NCI-H1436 (cell line): ENCODE measurements around the gene GPANK1.

Experiments
- DNase-seq: peaks from one replicate; lab custom pipeline; 2025; lab: John Stamatoyannopoulos, UW

The GPANK1 gene

DNA sequence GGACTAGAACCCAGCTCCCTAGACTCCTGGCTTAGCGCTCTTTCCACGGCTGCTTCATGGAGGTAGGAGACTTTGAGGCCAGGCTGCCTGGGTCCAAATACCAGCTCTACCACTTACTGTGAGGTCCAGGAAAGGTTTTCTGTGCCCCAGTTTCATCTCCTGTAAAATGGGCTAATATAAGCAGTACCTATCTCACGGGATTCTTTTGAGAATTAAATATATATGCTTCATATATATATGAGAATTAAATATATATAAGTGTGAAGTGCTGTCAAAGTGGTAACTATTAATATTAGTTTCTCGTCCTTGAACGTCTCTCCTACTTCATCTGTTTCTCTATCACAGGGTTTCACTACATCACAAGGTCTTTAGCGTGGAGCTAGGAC lies 26.3 kb upstream of the GPANK1 start:
- DNase-seq = no peak

DNA sequence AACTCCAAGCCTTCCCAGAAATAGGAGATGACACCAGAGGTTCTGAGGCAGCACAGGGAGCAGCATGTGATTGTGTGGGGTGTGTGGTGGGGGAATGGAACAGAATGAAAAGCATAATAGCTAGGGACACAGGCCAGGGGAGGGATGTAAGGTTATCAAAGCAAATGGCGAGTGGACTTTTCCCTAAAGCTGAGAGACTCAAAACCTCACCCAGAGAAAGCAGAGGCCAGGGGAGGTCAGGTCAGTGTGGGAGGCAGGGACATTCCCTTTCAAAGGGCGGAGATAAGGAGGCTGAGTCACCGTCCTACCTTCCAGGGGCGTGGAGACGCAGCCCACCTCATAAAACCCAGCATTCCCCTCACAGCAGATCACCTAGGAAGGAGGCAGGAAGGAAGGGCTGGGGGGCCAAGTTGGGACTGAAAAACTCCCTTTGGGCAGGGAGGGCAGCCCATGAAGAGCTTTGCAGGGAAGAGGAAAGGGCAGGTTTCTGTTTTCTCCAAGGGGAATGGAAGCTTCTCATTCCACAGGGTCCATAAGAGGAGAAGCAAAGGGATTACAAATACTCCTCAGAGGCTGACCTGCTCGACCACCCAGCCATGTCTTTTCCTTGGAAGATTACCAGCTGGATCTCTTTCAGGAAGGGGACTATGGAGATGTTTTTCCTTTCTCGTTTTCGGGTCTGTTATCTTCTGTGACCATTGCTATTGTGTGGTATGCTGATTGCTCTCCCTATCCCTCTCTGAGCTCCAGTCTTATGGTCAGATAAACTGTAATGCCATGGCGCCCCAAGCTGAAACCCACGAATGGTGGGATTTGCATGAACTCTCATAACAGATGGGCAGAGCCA lies 25.7 kb upstream of the GPANK1 start:
- DNase-seq = no peak

DNA sequence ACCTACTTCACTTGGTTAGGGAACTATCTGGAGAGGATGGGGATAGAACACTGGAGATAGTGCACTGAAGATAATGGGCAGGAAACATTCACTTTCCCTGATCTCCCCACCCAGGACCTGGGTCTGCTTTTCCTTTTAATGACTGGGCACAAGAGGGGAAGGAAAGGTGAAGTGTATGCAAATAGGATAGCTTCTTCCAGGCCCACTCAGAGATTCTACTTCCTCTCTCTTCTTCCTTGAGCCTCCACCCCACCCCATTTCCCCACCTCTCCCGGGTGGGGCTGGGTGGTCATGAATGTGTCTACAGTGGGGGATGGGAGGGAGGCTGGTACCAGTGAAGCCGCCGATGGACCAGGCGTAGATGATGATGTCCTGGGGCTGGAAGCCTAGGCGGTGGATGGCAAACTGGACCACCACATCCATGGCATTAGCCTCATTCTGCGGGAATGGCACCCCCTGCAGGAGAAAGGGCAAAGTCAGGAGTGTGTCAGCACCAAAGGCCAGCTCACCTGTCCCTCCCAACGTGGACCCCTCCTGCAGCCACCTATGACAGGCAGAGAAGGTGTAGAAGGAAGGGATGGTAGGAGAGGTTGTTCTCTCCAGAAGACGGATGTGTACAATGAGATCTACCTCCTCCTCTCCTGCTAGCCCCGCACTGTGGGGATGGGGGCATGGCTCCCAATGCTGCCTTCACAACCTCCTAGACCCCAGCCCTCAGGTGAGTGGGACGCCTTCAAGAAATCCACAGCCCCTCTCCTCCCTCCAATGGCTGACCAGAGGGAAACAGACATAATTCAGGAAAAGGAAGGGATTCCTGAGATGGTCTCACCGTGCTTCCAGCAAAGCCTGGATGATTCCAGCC lies 24.7 kb upstream of the GPANK1 start:
- DNase-seq = no peak

GRCh38 chr6:31687860-31688693 lies 23.3 kb upstream of the GPANK1 start:
- DNase-seq = no peak

- no peak for DNase-seq
Measured at GRCh38 chr6:31687321-31687720, 22.5 kb upstream of the GPANK1 start.

DNA sequence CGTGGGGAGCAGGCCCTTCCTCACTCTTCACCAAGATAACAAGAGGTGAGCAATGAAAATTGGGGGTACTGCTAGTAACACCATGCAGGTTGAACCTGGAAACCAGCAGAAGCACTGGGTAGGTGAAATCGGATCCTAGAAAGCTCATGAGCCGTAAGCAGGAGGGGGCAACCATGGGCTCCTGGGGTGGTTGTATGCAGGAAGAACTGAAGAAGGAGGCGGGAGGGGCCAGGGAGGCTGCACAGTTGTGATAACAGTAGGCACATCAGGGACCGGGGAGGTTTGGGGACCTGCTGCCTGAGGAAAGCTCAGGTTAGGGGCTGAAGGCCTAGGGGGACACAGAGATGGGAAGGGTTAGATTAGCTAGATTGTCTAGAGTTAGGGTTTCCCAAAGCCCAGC lies 21.7 kb upstream of the GPANK1 start:
- DNase-seq = no peak

GRCh38 chr6:31683591-31683990 lies 18.8 kb upstream of the GPANK1 start:
- DNase-seq = no peak

- DNase-seq = peak; percentile 54
Measured at GRCh38 chr6:31681135-31681671, 16.4 kb upstream of the GPANK1 start.

DNA sequence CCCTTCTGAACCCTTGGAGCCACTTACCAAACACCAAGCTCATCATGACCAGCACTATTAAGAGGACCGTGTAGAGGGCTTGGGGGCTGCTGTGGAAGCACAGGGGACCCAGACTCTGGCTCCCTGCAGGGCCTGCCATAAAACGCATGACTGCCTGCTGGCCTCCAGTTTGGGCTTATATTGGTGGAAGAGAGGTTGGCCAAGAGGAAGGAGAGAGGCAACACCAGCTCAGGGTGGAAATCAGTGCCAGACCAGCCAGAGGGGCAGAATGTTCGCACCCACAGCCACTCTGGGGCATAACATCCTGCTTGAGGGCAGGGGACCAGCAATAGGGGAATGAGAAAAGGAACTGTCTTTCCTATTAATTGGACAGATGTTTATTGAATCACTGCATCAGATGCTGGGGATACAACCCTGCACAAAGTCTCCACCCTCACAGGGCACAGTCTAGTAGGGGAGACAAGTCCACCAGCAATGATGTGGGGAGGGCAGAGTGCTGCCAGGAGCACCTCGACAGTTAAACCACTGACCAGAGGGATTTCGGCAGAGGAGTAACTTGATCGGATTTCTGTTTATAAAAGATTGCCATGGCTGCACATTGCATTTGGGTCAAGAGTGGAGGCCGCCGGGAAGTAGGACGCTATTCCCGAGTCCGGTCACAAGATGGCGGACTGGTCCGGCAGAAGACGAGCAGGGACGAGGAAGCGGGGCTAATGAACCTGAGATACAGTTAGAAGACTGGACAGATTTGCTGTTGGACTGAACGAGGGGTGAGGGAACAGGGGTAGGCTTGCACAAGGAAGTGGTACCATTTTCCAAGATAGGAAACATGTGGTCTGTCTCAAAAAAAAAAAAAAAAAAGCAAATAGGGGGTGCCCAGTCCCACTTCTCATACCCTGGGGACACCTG lies 15.7 kb upstream of the GPANK1 start, which contains the start of gene LY6G5C:
TSS of gene LY6G5C (minus strand) at position 842 of the 909 bp plus-strand sequence. CDS start at position 148, 694 bp downstream.
- DNase-seq = peak; percentile 69

GRCh38 chr6:31677955-31678354 lies 13.2 kb upstream of the GPANK1 start:
- no peak for DNase-seq

DNA sequence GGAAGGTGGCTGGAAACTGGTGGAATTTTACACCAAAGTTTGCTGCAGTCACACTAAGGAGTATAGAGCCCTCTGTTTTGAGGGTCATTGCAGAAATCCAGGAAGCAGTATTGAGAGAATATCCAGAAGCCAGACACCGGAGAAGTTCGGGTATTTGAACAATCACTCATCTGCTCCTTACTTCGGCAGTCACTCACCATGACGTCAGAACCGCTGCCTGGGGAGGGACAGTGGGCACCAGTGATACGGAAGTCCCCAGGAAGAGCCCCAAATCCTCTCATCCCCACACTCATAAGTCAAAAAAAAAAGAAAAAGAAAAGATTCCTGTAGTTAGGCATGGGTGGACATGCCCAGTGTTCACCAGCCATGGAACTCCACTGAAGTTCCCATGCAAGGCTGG lies 12.1 kb upstream of the GPANK1 start:
- no peak for DNase-seq

DNA sequence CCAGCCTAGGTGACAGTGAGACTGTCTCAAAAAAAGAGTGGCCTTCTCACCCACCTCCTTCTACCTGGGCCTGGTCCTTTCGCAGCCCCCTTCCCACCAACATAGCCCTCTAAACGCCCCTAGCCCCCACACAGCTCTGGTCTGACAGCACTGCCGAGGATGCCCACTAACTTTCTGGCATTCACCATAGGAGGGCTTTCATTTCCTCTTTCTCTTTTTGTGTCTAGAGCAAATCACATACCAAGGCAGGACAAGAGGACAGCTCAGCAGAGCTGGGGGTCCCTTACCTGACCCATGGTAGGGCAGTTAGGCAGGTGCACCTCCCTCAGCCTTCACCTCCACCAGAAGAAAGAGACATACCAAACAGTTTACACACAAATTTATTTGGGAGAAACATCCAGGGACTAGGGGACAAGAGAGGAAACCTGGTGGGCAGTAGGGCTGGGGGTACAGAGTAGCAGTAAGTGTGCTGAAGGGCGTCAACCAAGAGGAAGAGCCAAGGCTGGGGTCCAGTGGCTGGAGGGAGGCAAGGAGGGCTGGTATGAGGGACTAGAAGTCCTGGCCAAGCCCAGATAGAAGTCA lies 11.6 kb upstream of the GPANK1 start:
- DNase-seq = no peak

GRCh38 chr6:31669676-31670075 lies 4.9 kb upstream of the GPANK1 start, which contains the start of gene LY6G5B:
LY6G5B (plus strand) TSS chr6:31669976; CDS start chr6:31670951, 975 bp downstream.
- DNase-seq = no peak

- DNase-seq = no peak
Measured at GRCh38 chr6:31666337-31666965, 1.7 kb upstream of the GPANK1 start.

DNA sequence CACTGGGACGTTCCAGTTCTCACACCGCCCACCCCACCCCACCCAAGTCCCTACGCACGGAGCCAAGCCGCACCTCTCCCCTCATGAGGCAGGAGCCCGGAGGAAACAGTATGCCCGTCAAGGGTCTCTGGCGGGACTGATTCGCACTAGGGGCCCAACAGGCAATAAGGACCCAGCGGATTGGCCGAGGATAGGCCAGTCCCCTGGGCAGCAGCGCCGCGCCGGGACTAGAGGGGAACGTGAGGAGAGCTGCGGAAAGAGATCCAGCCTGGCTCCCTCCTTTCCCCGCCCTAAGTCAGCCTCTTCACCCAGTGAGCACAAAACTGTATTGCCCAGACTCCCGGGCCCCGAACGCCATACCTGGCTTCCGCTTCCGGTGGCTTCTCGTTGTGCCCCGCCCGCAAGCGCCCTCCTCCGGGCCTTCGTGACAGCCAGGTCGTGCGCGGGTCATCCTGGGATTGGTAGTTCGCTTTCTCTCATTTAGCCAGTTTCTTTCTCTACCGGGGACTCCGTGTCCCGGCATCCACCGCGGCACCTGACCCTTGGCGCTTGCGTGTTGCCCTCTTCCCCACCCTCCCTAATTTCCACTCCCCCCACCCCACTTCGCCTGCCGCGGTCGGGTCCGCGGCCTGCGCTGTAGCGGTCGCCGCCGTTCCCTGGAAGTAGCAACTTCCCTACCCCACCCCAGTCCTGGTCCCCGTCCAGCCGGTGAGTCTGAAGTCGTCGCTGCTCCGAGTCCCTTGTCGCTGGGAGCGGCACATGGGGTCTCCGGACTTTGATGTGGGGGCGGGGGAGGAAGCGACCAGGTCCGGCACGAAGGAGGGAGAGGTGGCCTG lies 922 bp upstream of the GPANK1 start, which contains the start of gene CSNK2B:
TSS of gene CSNK2B (plus strand) at position 580 of the 836 bp plus-strand sequence. CDS start 752 bp downstream, outside the sequence.
- DNase-seq = peak; percentile 96

DNA sequence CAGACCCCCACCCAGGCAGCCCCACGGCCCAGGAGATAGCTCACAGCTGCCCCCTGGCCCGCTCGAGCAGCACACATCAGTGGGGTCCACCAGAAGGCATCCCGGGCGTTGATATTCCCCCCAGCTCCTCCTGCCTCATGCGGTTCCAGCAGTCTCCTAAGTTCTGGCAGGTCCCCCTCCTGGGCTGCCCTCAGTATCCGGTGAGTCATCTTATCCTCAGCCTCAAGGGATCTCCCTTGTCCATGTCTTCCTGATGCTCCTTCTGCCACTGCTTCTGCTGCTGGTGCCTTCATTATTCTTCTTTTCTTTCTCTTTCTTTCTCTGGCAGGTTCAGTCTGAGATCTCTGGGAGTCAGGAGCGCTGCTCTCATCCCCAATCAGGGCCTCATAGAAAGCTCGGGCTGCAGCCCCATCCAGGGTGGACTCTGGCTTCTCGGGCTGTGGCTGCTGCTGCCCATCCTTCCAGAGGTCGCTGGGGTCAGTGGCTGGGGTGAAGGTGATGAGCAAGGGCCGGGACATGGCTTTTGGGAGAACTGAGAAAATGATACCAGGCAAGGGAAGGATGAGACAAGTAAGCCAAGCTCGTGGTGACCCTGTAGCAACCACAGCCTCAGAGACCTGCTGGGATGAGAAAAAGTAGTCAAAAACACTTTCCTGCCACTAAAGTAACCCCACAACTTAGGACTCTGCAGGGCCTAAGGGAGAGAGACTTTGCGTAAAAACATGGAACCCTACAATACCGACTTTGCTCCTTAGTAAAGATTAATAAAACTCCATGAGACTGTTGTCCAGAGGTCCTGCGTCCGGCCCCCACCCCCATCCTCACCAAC lies 622 bp downstream of the GPANK1 start:
- no peak for DNase-seq

GRCh38 chr6:31663126-31663960 lies 1.5 kb downstream of the GPANK1 start:
- no peak for DNase-seq
